Testis (tissue), 3 donors: ENCODE results near the gene ATM. TPM values are rescaled to one million over a fixed set of nuclear protein-coding genes. Genes with fewer than 3 reads are reported as not detected.

Source experiments
- DNase-seq: peaks from one replicate; pipeline ENCODE4 v3.0.0-alpha.2; 2019
- H3K27ac ChIP-seq, 2 donors: fragments of 200-600 bp; sonication (generic); one replicate each; pipeline ENCODE4 v1.5.1; 2019
- H3K27me3 ChIP-seq: fragments of 200-600 bp; sonication (generic); one replicate; pipeline ENCODE4 v1.5.1; 2019
- H3K36me3 ChIP-seq: fragments of 200-600 bp; sonication (generic); one replicate; pipeline ENCODE4 v1.5.1; 2017; ENCODE audit warnings: low read depth; ENCODE audit errors: missing control alignments
- H3K4me1 ChIP-seq: fragments of 200-600 bp; sonication (generic); one replicate; pipeline ENCODE4 v1.5.1; 2019
- H3K4me3 ChIP-seq, 2 donors: fragments of 200-600 bp; sonication (generic); one replicate each; pipeline ENCODE4 v1.5.1; 2017 to 2019
- H3K9me3 ChIP-seq: fragments of 200-600 bp; sonication (generic); one replicate; pipeline ENCODE4 v1.5.1; 2017
- CTCF ChIP-seq, 3 experiments: fragments of 450-650 bp in 2 of 3; fragments of 200-600 bp in 1 of 3; sonication (generic) in 1 of 3; IDR thresholded peaks; one replicate each; pipeline ENCODE4 v1.5.1; 2016 to 2019; ENCODE audit warnings: antibody characterized with exemption in 3 of 3, mild to moderate bottlenecking in 2 of 3, moderate library complexity in 1 of 3
- POLR2A ChIP-seq: fragments of 450-650 bp; IDR thresholded peaks from one replicate; pipeline ENCODE4 v1.6.1; 2017; ENCODE audit warnings: antibody characterized with exemption, mild to moderate bottlenecking, moderate library complexity
- WGBS, 2 donors: methylation state at CpG; one replicate each; pipeline ENCODE4 v1.1.5; 2018; 5-methylcytosine and 5-hydroxymethylcytosine counted together
- intact Hi-C: fragments of 100-400 bp; cut with DNase I; formaldehyde crosslinking; loops from one replicate; pipeline ENCODE4 v1.15.1; 2023; ENCODE audit warnings: low total_unique reads
- polyA plus RNA-seq: library from polyadenylated mRNA; stranded (reverse); fragments of 350-450 nt; fragmentation: Illumina TruSeq; extraction: RNeasy Lipid Tissue Mini Kit (QIAGEN cat#74804); gene quantifications from one replicate; pipeline ENCODE4 v1.2.3, GENCODE V29; 2014; ENCODE audit warnings: low read depth, low replicate concordance; ENCODE audit not compliant: insufficient read depth
- total RNA-seq, 2 donors: library from RNA; depleted of rRNA; stranded (reverse); fragments of >200 nt; gene quantifications; one replicate each; pipeline ENCODE4 v1.2.3, GENCODE V29; 2016

The ATM gene
- total and polyA plus RNA-seq, 3 donors from 2014 or later, result 19.3 to 95.4 (median 92.3) TPM

GRCh38 chr11:108340973-108341372 is 118.1 kb downstream of the ATM start:
- intact Hi-C loops, result no loop called here
- TF ChIP-seq CTCF (IDR thresholded peaks at IDR 0.05), result no peak
- no peak for TF ChIP-seq POLR2A
- H3K27ac ChIP-seq, result no peak overlapping the region
- WGBS, 2 donors, result 94 to 100% methylated on average over 1 of the region's 1 CpG
- no peaks in the 10 kb centered on the region for H3K36me3 ChIP-seq
- DNase-seq, result no peak
- H3K4me3 ChIP-seq, result no peak overlapping the region
- no peaks in the 10 kb centered on the region for H3K4me1 ChIP-seq
- no peaks in the 10 kb centered on the region for H3K27me3 ChIP-seq
- no peaks in the 10 kb centered on the region for H3K9me3 ChIP-seq

- 94 to 99% methylated on average over 4 of the region's 4 CpGs for WGBS, 2 donors
- no peaks in the 10 kb centered on the region for H3K27me3 ChIP-seq
- H3K4me1 ChIP-seq, result no peaks in the 10 kb centered on the region
- DNase-seq, result no peak
- no peaks in the 10 kb centered on the region for H3K9me3 ChIP-seq
- no peak overlapping the region for H3K27ac ChIP-seq
- H3K4me3 ChIP-seq, result no peak overlapping the region
- H3K36me3 ChIP-seq, result no peaks in the 10 kb centered on the region
- intact Hi-C loops, result no loop called here
- no peak for TF ChIP-seq POLR2A
- no peak for TF ChIP-seq CTCF (IDR thresholded peaks at IDR 0.05)
These were observed 118.8 kb downstream of the ATM start for GRCh38 chr11:108341654-108342053.

GRCh38 chr11:108343714-108344113 is 120.8 kb downstream of the ATM start:
- Histone ChIP-seq H3K27me3 (no peaks in the 10 kb centered on the region), H3K4me3 (no peak overlapping the region), H3K4me1 (no peaks in the 10 kb centered on the region), H3K27ac (no peak overlapping the region), H3K9me3 (no peaks in the 10 kb centered on the region), H3K36me3 (no peaks in the 10 kb centered on the region)
- WGBS, 2 donors, result 90 to 91% methylated on average over 2 of the region's 2 CpGs
- intact Hi-C loops, result no loop called here
- no peak for DNase-seq
- TF ChIP-seq CTCF (IDR thresholded peaks at IDR 0.05) (no peak), POLR2A (no peak)

GRCh38 chr11:108345767-108346166 is 122.9 kb downstream of the ATM start:
- no peak for DNase-seq
- Histone ChIP-seq H3K27ac (no peak overlapping the region), H3K36me3 (no peaks in the 10 kb centered on the region), H3K27me3 (no peaks in the 10 kb centered on the region), H3K4me3 (no peak overlapping the region), H3K9me3 (no peaks in the 10 kb centered on the region), H3K4me1 (no peaks in the 10 kb centered on the region)
- intact Hi-C loops, result no loop called here
- WGBS, 2 donors, result 92 to 95% methylated on average over 4 of the region's 4 CpGs
- TF ChIP-seq CTCF (IDR thresholded peaks at IDR 0.05) (no peak), POLR2A (no peak)

- no peak overlapping the region for H3K4me3 ChIP-seq
- no peaks in the 10 kb centered on the region for H3K4me1 ChIP-seq
- H3K9me3 ChIP-seq, result no peaks in the 10 kb centered on the region
- TF ChIP-seq POLR2A (no peak), CTCF (IDR thresholded peaks at IDR 0.05) (no peak)
- intact Hi-C loops, result no loop called here
- no peaks in the 10 kb centered on the region for H3K27me3 ChIP-seq
- no peak overlapping the region for H3K27ac ChIP-seq
- no peaks in the 10 kb centered on the region for H3K36me3 ChIP-seq
- DNase-seq, result no peak
These were observed 123.6 kb downstream of the ATM start for GRCh38 chr11:108346451-108346850.
